Lower lobe of right lung (tissue), 2 donors: ENCODE data around the gene MTMR12. TPM values are rescaled to one million over a fixed set of nuclear protein-coding genes. Genes with fewer than 3 reads are reported as not detected.
"Not testable (repeated sequence)": the region's sequence is repeated elsewhere in the genome, so short reads cannot be mapped to it uniquely, and the experiment has no call there.

Experiments used
- ATAC-seq, 2 donors: fragments of 200-7000 bp; cut with Tn5 transposase; one replicate each; pipeline ENCODE4 v1.9.1; 2020 to 2022; ENCODE audit warnings: mild to moderate bottlenecking in 2 of 2, moderate library complexity in 2 of 2
- DNase-seq: peaks from one replicate; pipeline ENCODE4 v3.0.0-alpha.2; 2020
- H3K27ac ChIP-seq: fragments of 200-600 bp; one replicate; pipeline ENCODE4 v1.8.0; 2022
- H3K27me3 ChIP-seq: fragments of 200-600 bp; one replicate; pipeline ENCODE4 v1.8.0; 2022; ENCODE audit warnings: low read depth
- H3K36me3 ChIP-seq: fragments of 200-600 bp; one replicate; pipeline ENCODE4 v1.8.0; 2022; ENCODE audit warnings: mild to moderate bottlenecking
- H3K4me1 ChIP-seq: fragments of 200-600 bp; one replicate; pipeline ENCODE4 v1.8.0; 2022
- H3K4me3 ChIP-seq: fragments of 200-600 bp; one replicate; pipeline ENCODE4 v1.8.0; 2022; ENCODE audit warnings: mild to moderate bottlenecking
- H3K9me3 ChIP-seq: fragments of 200-600 bp; one replicate; pipeline ENCODE4 v1.8.0; 2022
- intact Hi-C: fragments of 100-400 bp; cut with DNase I; formaldehyde crosslinking; loops from one replicate; pipeline ENCODE4 v1.11.0; 2022
- total RNA-seq: library from RNA; stranded (reverse); fragmentation: NEBNext Ultra II Directional; extraction: Animal tissue kit (Norgen Biotek cat#: 25700); gene quantifications from one replicate; pipeline ENCODE4 v1.2.1, GENCODE V29; 2021
- TF ChIP-seq, protein P1 (sequence below): fragments of 200-600 bp; IDR thresholded peaks from one replicate; pipeline ENCODE4 v1.8.0; 2022; ENCODE audit warnings: antibody characterized with exemption, mild to moderate bottlenecking
- donor health status: DM: no; HTN: yes; CAD: no; lungs with severe emphysema.

Gene MTMR12
- total RNA-seq, 1 donor from 2014 or later, result 39.3 TPM

DNA sequence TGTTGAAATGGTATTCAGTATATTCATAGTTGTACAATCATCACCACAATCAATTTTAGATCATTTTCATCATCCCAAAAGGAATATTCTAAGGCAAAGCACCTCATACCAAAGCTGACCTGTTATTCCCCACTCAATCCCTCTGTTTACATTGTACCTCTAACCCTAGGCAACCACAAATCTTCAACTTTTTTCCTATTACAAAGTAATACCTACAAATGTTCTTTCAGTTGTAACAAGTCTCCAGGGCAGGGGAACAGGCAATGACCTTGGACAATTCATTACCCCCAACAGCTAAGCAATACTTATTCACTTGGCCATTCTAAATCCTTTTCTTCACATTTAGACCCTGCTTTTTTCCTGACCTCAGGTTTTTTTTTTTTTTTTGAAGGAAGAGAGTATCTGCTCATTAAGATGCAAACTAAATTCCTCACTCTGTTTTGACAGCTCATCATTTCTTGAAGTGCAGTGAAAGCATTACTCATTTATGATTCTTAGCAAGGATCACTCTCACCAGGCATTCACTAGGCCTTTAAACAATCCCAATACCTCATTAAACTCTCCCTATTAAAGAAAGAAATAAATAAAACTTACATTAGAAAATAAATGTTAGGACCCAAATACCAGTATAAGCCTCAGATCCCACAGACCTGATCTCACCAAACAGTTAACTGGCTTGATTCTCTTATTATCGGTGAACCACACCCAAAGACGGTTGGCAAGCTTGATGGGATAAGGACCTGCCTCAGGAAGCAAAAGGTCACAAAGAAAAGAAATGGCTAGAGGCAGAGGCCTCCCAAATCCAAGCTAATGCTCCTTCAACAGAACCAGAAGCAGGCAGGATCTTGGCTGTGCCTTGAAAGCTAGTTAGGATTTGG is 15.3 kb downstream of the MTMR12 start:
- no peak for ATAC-seq
- Histone ChIP-seq H3K27me3 (no peaks in the 10 kb centered on the region), H3K27ac (no peak overlapping the region), H3K36me3 (peaks cover 35% of the 10 kb centered on the region), H3K4me1 (peaks cover 28% of the 10 kb centered on the region), H3K4me3 (no peak overlapping the region), H3K9me3 (no peaks in the 10 kb centered on the region)
- intact Hi-C loops, result no loop called here
- DNase-seq, result no peak
- TF ChIP-seq, protein P1, sequence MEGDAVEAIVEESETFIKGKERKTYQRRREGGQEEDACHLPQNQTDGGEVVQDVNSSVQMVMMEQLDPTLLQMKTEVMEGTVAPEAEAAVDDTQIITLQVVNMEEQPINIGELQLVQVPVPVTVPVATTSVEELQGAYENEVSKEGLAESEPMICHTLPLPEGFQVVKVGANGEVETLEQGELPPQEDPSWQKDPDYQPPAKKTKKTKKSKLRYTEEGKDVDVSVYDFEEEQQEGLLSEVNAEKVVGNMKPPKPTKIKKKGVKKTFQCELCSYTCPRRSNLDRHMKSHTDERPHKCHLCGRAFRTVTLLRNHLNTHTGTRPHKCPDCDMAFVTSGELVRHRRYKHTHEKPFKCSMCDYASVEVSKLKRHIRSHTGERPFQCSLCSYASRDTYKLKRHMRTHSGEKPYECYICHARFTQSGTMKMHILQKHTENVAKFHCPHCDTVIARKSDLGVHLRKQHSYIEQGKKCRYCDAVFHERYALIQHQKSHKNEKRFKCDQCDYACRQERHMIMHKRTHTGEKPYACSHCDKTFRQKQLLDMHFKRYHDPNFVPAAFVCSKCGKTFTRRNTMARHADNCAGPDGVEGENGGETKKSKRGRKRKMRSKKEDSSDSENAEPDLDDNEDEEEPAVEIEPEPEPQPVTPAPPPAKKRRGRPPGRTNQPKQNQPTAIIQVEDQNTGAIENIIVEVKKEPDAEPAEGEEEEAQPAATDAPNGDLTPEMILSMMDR, result no peak

DNA sequence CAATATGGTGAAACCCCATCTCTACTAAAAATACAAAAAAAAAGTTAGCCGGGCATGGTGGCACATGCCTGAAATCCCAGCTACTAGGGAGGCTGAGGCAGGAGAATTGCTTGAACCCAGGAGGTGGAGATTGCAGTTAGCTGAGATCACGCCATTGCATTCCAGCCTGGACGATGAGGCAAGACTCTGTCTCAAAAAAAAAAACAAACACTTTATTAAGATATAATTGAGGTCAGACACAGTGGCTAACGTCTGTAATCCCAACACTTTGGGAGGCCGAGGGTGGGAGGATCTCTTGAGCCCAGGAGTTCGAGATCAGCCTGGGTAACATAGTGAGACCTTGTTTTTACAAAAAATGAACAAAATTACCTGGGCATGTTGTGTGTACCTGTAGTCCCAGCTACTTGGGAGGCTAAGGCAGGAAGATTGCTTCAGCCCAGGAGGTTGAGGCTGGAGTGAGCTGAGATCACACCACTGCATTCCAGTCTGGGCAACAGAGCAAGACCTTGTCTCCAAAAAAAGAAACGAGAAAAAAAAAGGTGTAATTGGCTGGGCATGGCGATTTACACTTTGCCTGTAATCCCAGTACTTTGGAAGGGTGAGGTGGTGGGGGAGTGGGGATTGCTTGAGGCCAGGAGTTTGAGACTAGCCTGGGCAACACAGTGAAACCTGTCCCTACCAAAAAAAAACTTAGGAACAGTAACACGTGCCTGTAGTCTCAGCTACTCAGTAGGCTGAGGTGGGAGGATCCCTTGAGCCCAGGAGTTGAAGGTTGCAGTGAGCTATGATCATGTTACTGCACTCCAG is 16.6 kb downstream of the MTMR12 start:
- ATAC-seq, H3K9me3 ChIP-seq, H3K27ac ChIP-seq, H3K27me3 ChIP-seq, H3K4me3 ChIP-seq, intact Hi-C loops, DNase-seq: not testable (repeated sequence)
- Histone ChIP-seq H3K36me3 (peaks cover 35% of the 10 kb centered on the region), H3K4me1 (peaks cover 18% of the 10 kb centered on the region)

- H3K27ac ChIP-seq, result no peak overlapping the region
- ATAC-seq, result no peak
- H3K36me3 ChIP-seq, result peaks cover 27% of the 10 kb centered on the region
- H3K27me3 ChIP-seq, result no peaks in the 10 kb centered on the region
- H3K4me3 ChIP-seq, result no peak overlapping the region
- H3K4me1 ChIP-seq, result peaks cover 5% of the 10 kb centered on the region
- DNase-seq, result no peak
- H3K9me3 ChIP-seq, result no peaks in the 10 kb centered on the region
- TF ChIP-seq, protein P1, result no peak
- intact Hi-C loops, result no loop called here
Observed at GRCh38 chr5:32291591-32291990, 21.1 kb downstream of the MTMR12 start.

DNA sequence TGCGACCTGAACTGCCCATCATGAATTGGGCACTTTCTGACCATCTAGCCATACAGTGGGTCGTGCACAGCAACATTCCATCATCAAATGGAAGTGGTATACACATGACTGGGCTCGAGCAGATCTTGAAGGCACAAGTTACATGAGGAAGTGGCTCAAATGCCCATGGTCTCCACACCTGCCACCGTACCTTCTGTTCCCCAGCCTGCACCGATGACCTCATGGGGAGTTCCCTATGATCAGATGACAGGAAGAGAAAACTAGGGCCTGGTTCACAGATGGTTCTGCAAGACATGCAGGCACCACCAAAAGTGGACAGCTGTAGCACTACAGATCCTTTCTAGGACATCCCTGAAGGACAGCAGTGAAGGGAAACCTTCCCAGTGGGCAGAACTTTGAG is 21.8 kb downstream of the MTMR12 start:
- ATAC-seq (no peak), DNase-seq (no peak)
- H3K27me3 ChIP-seq, result no peaks in the 10 kb centered on the region
- intact Hi-C loops, result no loop called here
- H3K9me3 ChIP-seq, result no peaks in the 10 kb centered on the region
- H3K27ac ChIP-seq, result no peak overlapping the region
- peaks cover 20% of the 10 kb centered on the region for H3K36me3 ChIP-seq
- TF ChIP-seq, protein P1, result no peak
- H3K4me3 ChIP-seq, result no peak overlapping the region
- H3K4me1 ChIP-seq, result peaks cover 5% of the 10 kb centered on the region

DNA sequence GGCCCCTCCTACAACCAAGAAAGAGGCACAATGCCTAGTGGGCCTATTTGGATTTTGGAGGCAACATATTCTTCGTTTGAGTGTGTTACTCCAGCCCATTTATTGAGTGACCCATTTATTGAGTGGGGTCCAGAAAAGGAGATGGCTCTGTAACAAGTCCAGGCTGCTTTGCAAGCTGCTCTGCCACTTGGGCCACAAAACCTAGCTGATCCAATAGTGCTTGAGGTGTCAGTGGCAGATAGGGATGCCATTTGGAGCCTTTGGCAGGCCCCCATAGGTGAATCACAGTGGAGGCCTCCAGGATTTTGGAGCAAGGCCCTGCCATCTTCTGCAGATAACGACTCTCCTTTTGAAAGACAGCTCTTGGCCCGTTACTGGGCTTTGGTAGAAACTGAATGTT is 22.2 kb downstream of the MTMR12 start:
- H3K27ac ChIP-seq, ATAC-seq, H3K4me1 ChIP-seq, H3K9me3 ChIP-seq, H3K4me3 ChIP-seq, intact Hi-C loops, H3K27me3 ChIP-seq, DNase-seq: not testable (repeated sequence)
- peaks cover 16% of the 10 kb centered on the region for H3K36me3 ChIP-seq

- H3K4me1 ChIP-seq, ATAC-seq, DNase-seq, H3K27me3 ChIP-seq, H3K9me3 ChIP-seq, intact Hi-C loops, H3K4me3 ChIP-seq, H3K27ac ChIP-seq: not testable (repeated sequence)
- peaks cover 11% of the 10 kb centered on the region for H3K36me3 ChIP-seq
Observed at GRCh38 chr5:32289986-32290385, 22.8 kb downstream of the MTMR12 start.

GRCh38 chr5:32288135-32288534 is 24.6 kb downstream of the MTMR12 start:
- H3K27me3 ChIP-seq, H3K36me3 ChIP-seq, ATAC-seq, DNase-seq, H3K4me3 ChIP-seq, H3K9me3 ChIP-seq, intact Hi-C loops, H3K4me1 ChIP-seq, H3K27ac ChIP-seq: not testable (repeated sequence)

DNA sequence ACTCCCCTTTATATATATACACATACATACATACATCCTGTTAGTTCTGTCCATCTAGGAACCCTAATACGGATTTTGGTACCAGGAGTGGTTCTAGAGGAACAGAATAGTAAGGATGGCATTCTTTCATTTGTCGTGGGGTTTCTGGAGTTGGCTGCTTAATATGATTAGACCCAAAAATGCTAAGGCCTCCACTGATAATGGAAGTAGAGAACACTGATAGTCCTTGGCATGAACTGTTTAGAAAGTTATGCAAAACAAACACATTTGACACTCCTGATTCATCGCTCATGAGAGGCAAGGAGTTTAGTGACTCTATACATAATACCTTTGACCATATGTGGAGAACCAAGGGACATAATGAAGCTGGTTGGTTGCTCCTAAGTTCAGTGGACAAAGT is 25.2 kb downstream of the MTMR12 start:
- ATAC-seq, H3K9me3 ChIP-seq, H3K27ac ChIP-seq, H3K27me3 ChIP-seq, DNase-seq, H3K4me1 ChIP-seq, H3K4me3 ChIP-seq, H3K36me3 ChIP-seq, intact Hi-C loops: not testable (repeated sequence)
